B cell (primary cell): ENCODE data around the gene FLNB. TPM values are rescaled to one million over a fixed set of nuclear protein-coding genes. Genes with fewer than 3 reads are reported as not detected.

Experiments used
- ATAC-seq: fragments of 200-7000 bp; cut with Tn5 transposase; one replicate; pipeline ENCODE4 v1.10.0; 2021; ENCODE audit warnings: low read depth, mild to moderate bottlenecking, moderate number of reproducible peaks, moderate library complexity
- CTCF ChIA-PET: fragments of 350-600 bp; sonication (Branson Sonifier 250); formaldehyde crosslinking; loops from one replicate; lab custom pipeline; 2021; ENCODE audit warnings: antibody characterized with exemption, inconsistent platforms; lab: Charles Lee
- POLR2A ChIA-PET: fragments of 350-600 bp; sonication (Branson Sonifier 250); formaldehyde crosslinking; loops from one replicate; lab custom pipeline; 2021; ENCODE audit warnings: antibody characterized with exemption; lab: Charles Lee
- DNase-seq: peaks from one replicate; pipeline ENCODE4 v3.0.0; 2013
- H2AFZ ChIP-seq: 2 replicates; pipeline ENCODE4 v1.6.1; 2012; ENCODE audit warnings: mild to moderate bottlenecking, low read depth, low read length; ENCODE audit not compliant: insufficient read depth, poor library complexity, severe bottlenecking
- H3K27ac ChIP-seq, 2 donors: 1 replicate in 1 of 2; 2 replicates in 1 of 2; pipeline ENCODE4 v1.5.1; 2012 to 2013; ENCODE audit warnings: low read length in 2 of 2, mild to moderate bottlenecking in 2 of 2, moderate library complexity in 1 of 2
- H3K27me3 ChIP-seq, 4 experiments: fragments of 200-600 bp in 1 of 4; sonication (generic) in 1 of 4; replicated peaks in 1 of 4; 1 replicate in 2 of 4; 2 replicates in 2 of 4; pipeline versions ENCODE4 v1.6.1 to v1.7.0; 2013 to 2016; ENCODE audit warnings: low read length in 3 of 4, mild to moderate bottlenecking in 2 of 4, mixed read lengths in 1 of 4, moderate library complexity in 1 of 4; ENCODE audit not compliant: insufficient read depth in 4 of 4, control insufficient read depth in 3 of 4; ENCODE audit errors: control extremely low read depth in 1 of 4
- H3K36me3 ChIP-seq, 2 experiments: replicated peaks in 1 of 2; 1 replicate in 1 of 2; 2 replicates in 1 of 2; pipeline versions ENCODE4 v1.6.1 to v1.7.1; 2013; ENCODE audit warnings: low read length in 1 of 2; ENCODE audit not compliant: insufficient read depth in 2 of 2, control insufficient read depth in 1 of 2; ENCODE audit errors: control extremely low read depth in 1 of 2, extremely low read depth in 1 of 2
- H3K4me1 ChIP-seq, 2 donors: fragments of 200-600 bp in 1 of 2; sonication (generic) in 1 of 2; 1 replicate in 1 of 2; 2 replicates in 1 of 2; pipeline versions ENCODE4 v1.5.1 to v1.6.1; 2013 to 2017; ENCODE audit warnings: low read length in 2 of 2; ENCODE audit not compliant: control insufficient read depth in 2 of 2, insufficient read depth in 2 of 2
- H3K4me2 ChIP-seq: replicated peaks from 2 replicates; pipeline ENCODE3; 2012; ENCODE audit warnings: mild to moderate bottlenecking, low read depth, low read length; ENCODE audit not compliant: poor library complexity, severe bottlenecking
- H3K4me3 ChIP-seq, 5 experiments: fragments of 200-600 bp in 1 of 5; sonication (generic) in 1 of 5; 1 replicate in 3 of 5; 2 replicates in 2 of 5; pipeline versions ENCODE4 v1.5.1 to v1.7.0; 2011 to 2016; ENCODE audit warnings: low read length in 4 of 5, mild to moderate bottlenecking in 4 of 5, low read depth in 2 of 5, control low read depth in 1 of 5, moderate library complexity in 1 of 5; ENCODE audit not compliant: insufficient read depth in 1 of 5; ENCODE audit errors: control extremely low read depth in 1 of 5, extremely low read depth in 1 of 5
- H3K79me2 ChIP-seq: fragments of 200-600 bp; sonication (generic); one replicate; pipeline ENCODE4 v1.6.0; 2016; ENCODE audit warnings: low read length; ENCODE audit not compliant: control insufficient read depth, insufficient read depth
- H3K9ac ChIP-seq: fragments of 200-600 bp; sonication (generic); 2 replicates; pipeline ENCODE4 v1.6.1; 2017; ENCODE audit warnings: mild to moderate bottlenecking, low read length, moderate library complexity
- H3K9me3 ChIP-seq, 3 donors: one replicate each; pipeline versions ENCODE4 v1.6.1 to v1.7.1; 2013; ENCODE audit warnings: low read length in 2 of 3; ENCODE audit not compliant: control insufficient read depth in 2 of 3, insufficient read depth in 1 of 3; ENCODE audit errors: control extremely low read depth in 1 of 3
- H4K20me1 ChIP-seq: 2 replicates; pipeline ENCODE4 v1.6.0; 2012; ENCODE audit warnings: mild to moderate bottlenecking, low read length; ENCODE audit not compliant: insufficient read depth, control insufficient read depth, poor library complexity, severe bottlenecking
- H3K27ac Mint-ChIP-seq: one replicate; pipeline ENCODE4 v1.8.0; 2021; ENCODE audit warnings: mixed read lengths
- H3K27me3 Mint-ChIP-seq: one replicate; pipeline ENCODE4 v1.8.0; 2021; ENCODE audit warnings: mixed read lengths
- H3K4me1 Mint-ChIP-seq: one replicate; pipeline ENCODE4 v1.8.0; 2021; ENCODE audit warnings: mixed read lengths
- H3K4me3 Mint-ChIP-seq: one replicate; pipeline ENCODE4 v1.8.0; 2021; ENCODE audit warnings: mixed read lengths
- H3K9me3 Mint-ChIP-seq: one replicate; pipeline ENCODE4 v1.8.0; 2022; ENCODE audit warnings: mixed read lengths; ENCODE audit not compliant: insufficient read depth
- EZH2 ChIP-seq: IDR thresholded peaks from 2 replicates; pipeline ENCODE4 v1.6.1; 2012; ENCODE audit warnings: borderline replicate concordance, low read depth, mild to moderate bottlenecking, moderate library complexity, low read length; ENCODE audit not compliant: insufficient read depth, poor library complexity, severe bottlenecking
- WGBS: methylation state at CpG from one replicate; pipeline ENCODE4 v1.1.5; 2013; ENCODE audit warnings: missing lambda C conversion rate; ENCODE audit not compliant: insufficient coverage; 5-methylcytosine and 5-hydroxymethylcytosine counted together
- intact Hi-C: fragments of 100-400 bp; cut with micrococcal nuclease; formaldehyde crosslinking; loops from one replicate; pipeline ENCODE4 v1.10.0; 2022
- polyA plus RNA-seq: library from polyadenylated mRNA; depleted of rRNA; stranded (reverse); fragments of >200 nt; gene quantifications from 2 replicates; pipeline ENCODE4 v1.2.3, GENCODE V29; 2012
- total RNA-seq, 2 donors: library from RNA; stranded (reverse); fragments of 120-200 nt in 1 of 2; gene quantifications; 1 replicate in 1 of 2; 2 replicates in 1 of 2; pipeline versions ENCODE4 v1.2.3 to v1.2.4, GENCODE V29; 2013 to 2022
- TF ChIP-seq, protein P1 (sequence below): fragments of 200-600 bp; IDR thresholded peaks from one replicate; pipeline ENCODE4 v1.8.0; 2022; ENCODE audit warnings: antibody characterized with exemption, mild to moderate bottlenecking

Gene FLNB
- total and polyA plus RNA-seq, 2 donors (not counting 1 experiment from before 2014, with no cell fraction given): 25.5 to 28.3 TPM

- no peak for ATAC-seq
- POLR2A ChIA-PET: no interaction called here
Observed at GRCh38 chr3:58150810-58151199, 142.6 kb downstream of the FLNB start.

DNA sequence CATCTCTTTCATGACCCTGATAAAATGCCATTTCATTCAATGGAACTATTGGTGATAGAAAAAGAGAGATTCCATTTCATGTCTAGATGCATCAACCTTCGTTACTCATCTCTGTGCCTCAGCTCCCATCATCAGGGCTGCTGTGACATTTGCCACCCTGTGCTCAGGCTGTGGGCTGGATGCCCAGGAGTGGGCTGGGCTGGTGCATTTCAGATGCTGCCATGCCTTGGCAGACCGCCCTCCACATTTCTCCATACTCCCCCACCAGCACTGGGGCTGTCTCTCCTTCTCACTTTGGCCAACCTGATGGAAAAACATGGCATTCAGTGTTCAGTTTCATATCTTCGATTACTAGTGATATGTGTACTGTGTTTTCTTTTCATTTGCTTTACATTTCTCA is 143.4 kb downstream of the FLNB start:
- Histone ChIP-seq H3K4me2 (no peak overlapping the region), H3K27me3 (no peaks in the 10 kb centered on the region), H2AFZ (no peak overlapping the region), H3K36me3 (peaks cover 0 to 59% of the 10 kb centered on the region in 2 experiments), H3K9me3 (no peaks in the 10 kb centered on the region), H3K9ac (no peak overlapping the region), H4K20me1 (no peaks in the 10 kb centered on the region), H3K4me3 (no peak overlapping the region), H3K4me1 (no peaks in the 10 kb centered on the region), H3K27ac (no peak overlapping the region), H3K79me2 (no peaks in the 10 kb centered on the region)
- 92% methylated on average over 1 of the region's 3 CpGs for WGBS
- ATAC-seq (no peak), DNase-seq (no peak)
- intact Hi-C loops: no loop called here
- TF ChIP-seq, protein P1, sequence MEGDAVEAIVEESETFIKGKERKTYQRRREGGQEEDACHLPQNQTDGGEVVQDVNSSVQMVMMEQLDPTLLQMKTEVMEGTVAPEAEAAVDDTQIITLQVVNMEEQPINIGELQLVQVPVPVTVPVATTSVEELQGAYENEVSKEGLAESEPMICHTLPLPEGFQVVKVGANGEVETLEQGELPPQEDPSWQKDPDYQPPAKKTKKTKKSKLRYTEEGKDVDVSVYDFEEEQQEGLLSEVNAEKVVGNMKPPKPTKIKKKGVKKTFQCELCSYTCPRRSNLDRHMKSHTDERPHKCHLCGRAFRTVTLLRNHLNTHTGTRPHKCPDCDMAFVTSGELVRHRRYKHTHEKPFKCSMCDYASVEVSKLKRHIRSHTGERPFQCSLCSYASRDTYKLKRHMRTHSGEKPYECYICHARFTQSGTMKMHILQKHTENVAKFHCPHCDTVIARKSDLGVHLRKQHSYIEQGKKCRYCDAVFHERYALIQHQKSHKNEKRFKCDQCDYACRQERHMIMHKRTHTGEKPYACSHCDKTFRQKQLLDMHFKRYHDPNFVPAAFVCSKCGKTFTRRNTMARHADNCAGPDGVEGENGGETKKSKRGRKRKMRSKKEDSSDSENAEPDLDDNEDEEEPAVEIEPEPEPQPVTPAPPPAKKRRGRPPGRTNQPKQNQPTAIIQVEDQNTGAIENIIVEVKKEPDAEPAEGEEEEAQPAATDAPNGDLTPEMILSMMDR: no peak
- no peak for TF ChIP-seq EZH2
- ChIA-PET CTCF (no interaction called here), POLR2A (no interaction called here)
- Mint-ChIP-seq H3K4me1 (no peaks in the 10 kb centered on the region), H3K27ac (no peak overlapping the region), H3K9me3 (no peaks in the 10 kb centered on the region), H3K4me3 (no peak overlapping the region), H3K27me3 (no peaks in the 10 kb centered on the region)

More at GRCh38 chr3:58150810-58151199, 142.6 kb downstream of the FLNB start:
- Mint-ChIP-seq H3K27me3 (no peaks in the 10 kb centered on the region), H3K4me1 (no peaks in the 10 kb centered on the region), H3K27ac (no peak overlapping the region), H3K9me3 (no peaks in the 10 kb centered on the region), H3K4me3 (no peak overlapping the region)
- Histone ChIP-seq H3K4me1 (no peaks in the 10 kb centered on the region), H3K4me3 (no peak overlapping the region), H4K20me1 (no peaks in the 10 kb centered on the region), H3K9me3 (no peaks in the 10 kb centered on the region), H3K36me3 (peaks cover 0 to 57% of the 10 kb centered on the region in 2 experiments), H3K79me2 (no peaks in the 10 kb centered on the region), H3K27ac (no peak overlapping the region), H3K9ac (no peak overlapping the region), H2AFZ (no peak overlapping the region), H3K27me3 (no peaks in the 10 kb centered on the region), H3K4me2 (no peak overlapping the region)
- CTCF ChIA-PET: no interaction called here
- TF ChIP-seq, protein P1: no peak
- no peak for DNase-seq
- WGBS: 98% methylated on average over 7 of the region's 13 CpGs
- intact Hi-C loops: no loop called here
